WI38 (cell line): Measurements from ENCODE around the gene MCTP1.

Source experiments
- H3K4me3 ChIP-seq: 2 replicates; pipeline ENCODE4 v1.5.1; 2011; ENCODE audit warnings: low read depth, mild to moderate bottlenecking, control low read depth, low read length
- CTCF ChIP-seq: IDR thresholded peaks from 2 replicates; pipeline ENCODE4 v1.5.1; 2012; ENCODE audit warnings: low read depth, mild to moderate bottlenecking, control low read depth, low read length

MCTP1 gene

GRCh38 chr5:95057615-95058014 is 227.3 kb downstream of the MCTP1 start:
- TF ChIP-seq CTCF: no peak
- no peak overlapping the region for H3K4me3 ChIP-seq

- H3K4me3 ChIP-seq: no peak overlapping the region
- TF ChIP-seq CTCF: no peak
Observed at GRCh38 chr5:95053253-95053652, 231.6 kb downstream of the MCTP1 start.

GRCh38 chr5:95050708-95051107 is 234.2 kb downstream of the MCTP1 start:
- H3K4me3 ChIP-seq: no peak overlapping the region
- TF ChIP-seq CTCF: no peak

GRCh38 chr5:95048628-95049027 is 236.3 kb downstream of the MCTP1 start:
- TF ChIP-seq CTCF: no peak
- H3K4me3 ChIP-seq: no peak overlapping the region

GRCh38 chr5:95045181-95045965 is 239.5 kb downstream of the MCTP1 start:
- H3K4me3 ChIP-seq: no peak overlapping the region
- no peak for TF ChIP-seq CTCF

- no peak for TF ChIP-seq CTCF
- no peak overlapping the region for H3K4me3 ChIP-seq
Observed at GRCh38 chr5:95044096-95044495, 240.8 kb downstream of the MCTP1 start.

GRCh38 chr5:95043648-95044047 is 241.2 kb downstream of the MCTP1 start:
- H3K4me3 ChIP-seq: no peak overlapping the region
- TF ChIP-seq CTCF: no peak
